GM18909 (cell line): ENCODE results near the gene TARBP1.
A peak's percentile ranks its signal among the peaks of the same experiment; 100 is the strongest.
"Not testable (repeated sequence)": the region's sequence is repeated elsewhere in the genome, so short reads cannot be mapped to it uniquely, and the experiment has no call there.

Source experiments
- ATAC-seq: cut with Tn5 transposase; IDR thresholded peaks from one replicate; pipeline ENCODE4 v1.9.1; 2021; ENCODE audit warnings: mild to moderate bottlenecking; ENCODE audit not compliant: unreplicated experiment, poor library complexity

The TARBP1 gene

DNA sequence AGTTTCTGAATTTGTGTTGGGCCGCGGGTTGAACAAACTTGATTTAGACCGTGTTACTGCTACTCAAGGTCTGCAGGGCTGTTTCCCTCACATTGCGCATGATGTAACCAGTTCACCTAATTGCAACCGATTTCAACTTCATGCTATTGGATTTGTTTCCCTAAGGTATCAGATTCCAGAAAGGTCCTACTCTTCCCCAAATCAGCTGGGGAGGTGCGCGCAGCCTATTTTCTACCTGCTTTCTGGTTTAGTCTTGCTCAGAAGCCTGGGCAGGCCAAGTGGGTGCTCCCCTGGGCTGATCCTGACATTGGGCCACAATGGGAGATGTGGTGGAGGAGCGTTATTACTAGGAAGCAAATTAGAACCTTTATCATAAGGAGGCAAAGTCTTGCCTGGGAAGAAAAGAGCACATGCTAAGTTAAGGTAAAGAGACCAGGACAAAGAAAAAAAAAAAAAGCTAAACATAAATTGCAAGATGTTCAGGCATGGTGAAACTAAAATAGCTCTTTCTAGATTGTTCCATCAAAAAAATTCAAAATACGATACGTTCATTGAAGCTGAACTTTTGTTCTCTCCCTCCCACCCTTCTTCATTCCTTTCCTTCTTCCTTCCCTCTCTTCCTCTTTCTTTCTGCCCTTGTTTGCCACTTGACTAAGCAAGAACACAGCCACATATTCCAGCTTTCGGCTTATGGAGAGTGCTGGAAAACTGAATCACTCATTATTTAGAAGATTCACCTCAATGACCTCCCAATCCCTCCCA, 28.8 kb upstream of the TARBP1 start:
- no peak for ATAC-seq

DNA sequence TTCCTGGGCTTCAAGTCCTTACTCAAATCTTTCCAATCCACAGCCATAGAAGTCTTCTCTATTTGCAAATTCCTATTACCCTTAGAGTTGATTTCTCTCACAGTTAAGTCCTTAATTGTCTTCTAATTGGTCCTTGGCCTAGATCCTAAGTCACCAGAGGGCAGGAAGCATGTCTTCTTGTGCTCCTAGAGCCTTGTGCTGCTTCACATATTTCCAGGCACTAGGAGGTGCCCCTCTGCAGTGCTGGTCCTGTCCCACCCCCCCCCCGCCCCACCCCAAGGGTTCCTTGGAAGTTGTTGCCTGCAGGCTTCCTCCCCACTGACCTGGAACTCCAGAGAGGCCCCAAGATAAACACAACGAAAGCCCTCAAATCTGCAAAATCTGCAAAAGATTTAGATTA, 28.1 kb upstream of the TARBP1 start:
- no peak for ATAC-seq

DNA sequence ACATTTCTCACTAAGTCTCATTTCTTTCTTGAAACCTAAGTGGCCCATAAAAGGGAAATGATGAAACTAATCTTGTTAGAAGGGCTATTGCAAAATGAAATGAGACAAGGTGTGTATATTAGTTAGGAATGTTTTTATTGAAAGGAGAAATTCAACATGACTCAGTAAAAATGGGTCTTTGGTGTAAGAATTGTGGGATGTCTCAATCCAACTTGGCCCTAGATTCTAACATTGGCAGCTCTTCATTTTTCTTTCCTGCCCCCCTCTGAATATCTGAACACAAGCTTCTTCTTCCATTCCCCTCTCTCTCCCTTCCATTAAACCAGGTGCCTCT, 26.8 kb upstream of the TARBP1 start:
- no peak for ATAC-seq

DNA sequence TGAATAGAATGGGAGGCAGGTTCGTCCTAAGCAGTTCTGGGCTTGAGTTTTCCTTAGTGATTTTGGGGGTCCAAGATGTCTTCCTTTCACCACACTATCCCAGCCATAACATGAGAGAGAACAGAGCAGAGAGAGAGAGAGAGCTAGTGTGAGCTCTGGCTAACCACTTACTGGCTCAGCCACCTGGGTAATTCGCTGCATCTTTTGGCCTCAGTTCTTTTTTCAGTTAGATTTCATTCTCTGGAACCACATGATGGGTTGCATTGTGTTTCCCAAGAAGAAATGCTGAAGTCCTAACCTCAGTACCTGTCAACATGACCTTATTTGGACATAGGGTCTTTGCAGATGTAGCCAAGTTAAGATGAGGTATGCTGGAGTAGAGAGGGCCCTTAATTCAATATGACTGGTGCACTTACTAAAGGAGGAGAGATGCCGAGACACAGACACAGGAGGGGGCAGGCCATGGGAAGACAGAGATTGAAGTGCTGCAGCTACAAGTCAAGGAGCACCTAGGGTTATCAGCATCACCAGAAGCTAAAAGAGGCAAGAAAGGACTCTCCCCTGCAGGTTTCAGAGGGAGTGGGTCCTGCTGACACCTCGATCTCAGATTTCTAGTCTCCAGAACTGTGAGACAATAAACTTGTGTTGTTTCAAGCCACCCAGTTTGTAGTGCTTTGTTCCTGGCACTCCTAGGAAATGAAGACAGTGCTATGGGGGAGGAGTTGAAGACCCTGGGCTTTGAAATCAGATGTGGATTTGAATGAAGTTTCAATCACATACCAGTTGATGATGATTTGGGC, 26.2 kb upstream of the TARBP1 start:
- ATAC-seq = no peak

DNA sequence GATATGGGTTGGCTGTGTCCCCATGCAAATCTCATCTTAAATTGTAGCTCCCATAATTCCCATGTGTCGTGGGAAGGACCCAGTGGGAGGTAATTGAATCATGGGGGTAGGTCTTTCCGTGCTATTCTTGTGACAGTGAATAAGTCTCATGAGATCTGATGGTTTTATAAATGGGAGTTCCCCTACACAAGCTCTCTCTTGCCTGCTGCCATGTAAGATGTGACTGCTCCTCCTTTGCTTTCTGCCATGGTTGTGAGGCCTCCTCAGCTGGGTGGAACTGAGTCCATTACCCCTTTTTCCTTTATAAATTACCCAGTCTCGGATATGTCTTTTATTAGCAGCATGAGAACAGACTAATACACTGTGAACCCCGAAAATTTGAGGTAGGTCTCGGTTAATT, 25.3 kb upstream of the TARBP1 start:
- not testable (repeated sequence) for ATAC-seq

DNA sequence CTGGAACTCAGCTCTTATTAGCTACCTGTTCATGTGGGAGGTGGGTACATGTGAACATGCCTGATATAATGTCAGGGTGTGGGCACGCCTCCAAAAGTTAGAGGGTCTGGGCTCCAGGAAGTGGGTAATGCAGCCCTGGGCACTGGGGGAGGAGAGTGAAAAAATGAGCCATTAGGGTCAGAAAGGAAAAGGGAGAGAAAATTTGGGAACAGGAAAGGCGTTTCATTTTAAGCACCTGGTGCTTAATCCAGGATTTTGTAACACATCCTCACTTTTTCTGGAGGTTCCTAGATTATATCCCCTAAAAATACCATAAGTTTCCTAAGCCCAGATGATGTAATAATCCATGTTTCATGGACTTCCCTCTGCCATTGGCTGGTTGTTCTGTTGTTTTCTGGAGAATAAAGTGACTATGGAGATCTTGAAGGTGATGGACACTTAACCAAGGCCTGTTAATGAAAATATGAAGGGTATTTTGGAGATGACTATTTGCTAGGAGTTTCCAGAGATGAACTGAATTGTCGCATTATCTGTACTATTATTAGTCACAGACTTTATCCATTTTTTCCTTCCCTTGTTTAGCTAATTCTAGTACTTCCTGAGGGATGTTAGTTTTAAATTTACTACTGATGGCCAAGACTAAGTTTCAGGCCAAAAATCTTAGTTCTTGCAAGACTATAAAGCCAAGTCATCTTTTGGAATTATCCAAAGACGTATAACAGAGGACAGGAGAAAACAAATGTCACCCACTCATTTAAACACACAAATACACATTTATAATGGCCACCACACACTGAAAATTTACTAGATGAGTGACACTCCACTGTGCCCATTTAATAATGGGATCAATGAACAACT, 24.4 kb upstream of the TARBP1 start:
- ATAC-seq = no peak

DNA sequence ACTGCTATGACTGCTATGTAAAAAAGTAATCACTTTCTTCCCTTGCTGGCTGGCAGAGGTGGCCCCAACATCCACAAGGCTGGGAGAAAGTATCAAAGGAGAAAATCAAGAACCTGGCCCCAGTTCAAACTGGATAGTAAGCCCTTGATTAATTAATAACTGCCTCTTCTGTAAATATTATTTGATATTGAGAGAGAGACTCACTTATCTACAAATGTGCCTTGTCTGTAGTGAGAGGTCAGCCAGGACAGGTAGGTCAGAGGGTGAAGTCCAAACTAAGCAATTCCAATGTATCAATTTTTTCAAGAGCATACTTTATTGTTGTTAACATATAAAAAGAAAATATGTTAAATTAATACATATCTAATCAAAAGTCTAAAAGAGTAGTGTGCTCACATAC, 23.8 kb upstream of the TARBP1 start:
- ATAC-seq = no peak

DNA sequence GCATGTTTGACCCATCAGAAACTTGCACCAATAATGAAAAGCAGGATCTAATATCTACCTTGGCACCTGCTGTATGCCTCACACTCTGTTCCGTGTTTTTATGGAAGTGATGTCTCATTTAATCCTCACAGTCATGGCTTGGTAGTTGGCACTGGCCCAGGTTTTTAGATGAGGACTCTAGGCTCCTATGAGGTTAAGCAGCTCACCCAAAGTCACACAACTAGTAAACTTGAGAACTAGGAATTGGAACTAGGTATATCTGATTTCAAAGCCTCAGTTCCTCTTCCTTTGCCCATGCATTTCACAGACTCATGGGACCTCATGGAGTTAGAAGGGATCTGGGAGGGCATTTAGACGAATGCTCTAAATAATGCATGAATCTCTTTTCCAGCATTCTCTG, 21.3 kb upstream of the TARBP1 start:
- no peak for ATAC-seq

DNA sequence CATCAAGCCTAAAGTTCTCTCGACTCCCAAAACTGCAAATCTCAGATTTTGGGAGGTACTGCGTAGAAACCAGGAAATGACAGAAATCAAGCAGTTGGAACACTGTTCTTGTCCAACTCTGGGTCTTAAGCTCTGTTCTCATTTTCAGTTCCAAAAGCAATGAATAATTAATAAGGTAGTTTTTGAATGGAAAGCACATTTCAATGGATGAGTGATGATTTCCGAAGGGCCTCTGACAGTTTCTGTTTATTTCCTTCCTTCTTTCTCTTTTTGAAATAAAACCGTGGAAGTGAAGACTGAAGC, 20.9 kb upstream of the TARBP1 start:
- ATAC-seq = no peak

DNA sequence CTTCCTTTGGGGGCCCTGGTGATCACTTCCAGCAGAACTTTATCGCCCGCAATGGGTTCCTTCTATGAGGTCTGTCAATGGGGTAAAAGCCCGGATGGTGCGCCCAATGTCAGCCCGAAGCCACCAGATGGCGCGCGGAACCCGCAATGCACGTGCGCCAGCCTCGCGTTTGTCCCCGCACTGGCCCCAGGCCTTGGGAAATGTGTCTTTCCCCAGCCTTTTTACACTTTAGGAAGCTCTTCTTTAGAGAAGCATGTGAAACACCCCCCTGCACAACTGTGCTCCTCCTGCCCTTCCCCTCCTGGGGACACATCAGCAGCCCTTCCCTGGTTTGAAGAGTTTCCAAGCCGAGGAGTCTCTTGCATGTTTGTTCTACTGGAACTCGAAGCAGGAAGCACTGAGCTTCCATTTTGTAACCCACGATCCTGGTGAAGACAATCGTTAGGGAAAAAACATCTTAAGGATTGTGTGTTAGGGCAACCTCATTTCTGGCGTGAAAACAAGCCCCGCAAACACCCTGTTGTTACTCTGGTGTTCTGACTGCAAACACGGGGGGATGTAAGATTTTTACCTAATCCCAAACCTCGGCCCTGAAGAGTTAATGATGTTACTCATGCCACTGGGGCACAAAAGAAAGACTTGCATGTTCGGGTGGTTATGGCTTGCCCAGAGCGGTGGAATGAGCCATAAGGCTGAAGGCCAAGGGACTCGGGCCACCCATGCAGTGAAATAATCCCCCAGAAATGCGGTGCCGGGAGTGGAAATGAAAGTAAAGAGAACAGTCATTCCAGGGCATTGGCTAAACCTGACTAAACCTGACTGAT, 20.4 kb upstream of the TARBP1 start:
- ATAC-seq = peak; percentile 51

DNA sequence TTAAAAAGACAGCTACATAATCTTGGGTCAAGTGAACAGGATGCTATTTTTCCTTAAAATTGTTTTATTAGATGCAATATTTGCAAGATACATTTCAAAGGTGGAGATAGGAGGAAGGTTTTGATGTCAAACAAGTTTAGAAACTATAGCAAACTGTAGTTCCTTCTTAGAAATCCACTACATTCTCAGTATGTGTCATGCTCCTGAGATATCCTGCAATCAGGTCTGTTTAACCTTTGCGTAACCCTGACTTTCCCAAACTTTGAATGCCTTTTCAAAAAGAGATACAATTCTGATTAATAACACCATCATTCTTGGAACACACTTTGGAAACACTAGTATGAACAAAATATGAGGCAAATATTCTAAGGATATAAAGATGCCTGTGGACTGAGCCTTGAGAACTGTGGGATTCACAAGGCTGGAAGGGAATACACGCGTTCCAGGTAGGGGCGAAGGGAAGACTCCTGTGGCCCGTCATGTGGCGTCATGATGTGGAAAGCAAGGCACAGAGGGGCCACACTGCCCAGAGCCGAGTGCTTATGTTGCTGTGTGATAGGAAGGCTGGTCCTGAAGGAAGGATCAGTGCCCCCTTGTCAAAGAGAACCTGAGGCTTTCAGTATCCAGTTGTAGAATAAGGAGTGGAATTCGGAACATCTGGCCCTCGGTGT, 19.6 kb upstream of the TARBP1 start:
- ATAC-seq = peak; percentile 2

DNA sequence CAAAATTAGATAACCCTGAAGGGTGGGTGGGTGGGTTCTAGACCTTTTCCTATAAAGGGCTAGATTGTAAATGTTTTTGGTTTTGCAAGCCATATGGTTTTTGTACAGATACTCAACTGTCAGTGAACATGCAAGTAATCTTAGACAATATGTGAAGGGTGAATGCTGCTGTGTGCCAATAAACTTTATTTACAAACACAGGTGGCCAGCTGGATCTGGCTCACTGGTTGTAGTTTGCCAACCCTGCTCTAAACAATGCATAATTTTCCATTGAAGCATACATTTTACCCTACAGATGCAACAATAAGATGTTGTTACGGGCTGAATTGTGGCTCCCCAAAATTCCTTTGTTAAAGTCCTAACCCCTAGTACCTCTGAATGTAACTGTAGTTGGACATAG, 18.6 kb upstream of the TARBP1 start:
- ATAC-seq = no peak

DNA sequence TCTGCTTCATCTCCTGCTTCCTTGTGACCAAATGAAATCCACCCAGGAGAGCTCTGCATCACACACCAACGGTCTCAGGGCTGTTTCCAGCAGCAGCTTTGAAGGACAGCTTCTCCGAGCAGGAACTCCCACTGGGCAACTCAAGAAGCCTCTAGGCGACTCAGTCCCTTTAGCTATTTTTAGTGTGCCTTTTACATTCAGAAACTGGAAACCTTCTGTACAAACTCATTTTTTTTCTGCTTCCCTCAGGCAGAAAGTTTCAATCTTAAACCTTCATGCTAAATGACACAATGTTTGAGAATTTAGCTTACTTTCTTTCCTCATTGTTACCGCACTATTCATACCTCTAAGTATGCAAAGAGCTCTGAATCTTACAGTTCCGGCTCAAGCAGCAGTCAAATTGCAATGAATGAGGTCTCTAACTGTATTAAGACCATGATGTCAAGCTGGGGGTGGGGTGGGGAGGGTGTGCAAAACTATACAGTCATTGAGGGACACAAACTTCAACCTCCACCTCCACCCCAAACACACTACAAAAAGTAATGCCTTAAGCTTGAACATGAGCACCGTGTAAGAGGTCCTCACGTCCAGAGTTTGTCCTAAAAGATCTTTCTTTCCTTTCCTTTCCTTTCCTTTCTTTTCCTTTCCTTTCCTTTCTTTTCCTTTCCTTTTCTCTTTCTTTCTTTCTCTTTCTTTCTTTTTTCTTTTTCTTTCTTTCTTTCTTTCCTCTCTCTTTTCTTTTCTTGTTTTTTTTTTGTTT, 16.4 kb upstream of the TARBP1 start:
- peak; percentile 75 for ATAC-seq

DNA sequence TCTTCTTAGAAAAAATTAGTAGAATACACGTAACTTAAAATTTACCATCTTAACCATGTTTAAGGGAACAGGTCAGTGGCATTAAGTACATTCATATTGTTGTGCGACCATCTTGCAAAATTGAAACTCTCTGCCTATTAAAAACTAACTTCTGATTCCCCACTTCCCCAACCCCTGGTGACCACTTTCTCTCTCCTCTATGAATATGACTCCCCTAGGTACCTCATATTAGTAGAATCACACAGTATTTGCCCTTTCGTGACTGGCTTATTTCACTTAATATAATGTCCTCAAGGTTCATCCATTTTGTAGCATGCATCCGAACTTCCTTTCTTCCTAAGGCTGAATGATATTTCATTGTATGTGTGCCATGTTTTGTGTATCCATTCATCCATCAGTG, 15.1 kb upstream of the TARBP1 start:
- no peak for ATAC-seq

DNA sequence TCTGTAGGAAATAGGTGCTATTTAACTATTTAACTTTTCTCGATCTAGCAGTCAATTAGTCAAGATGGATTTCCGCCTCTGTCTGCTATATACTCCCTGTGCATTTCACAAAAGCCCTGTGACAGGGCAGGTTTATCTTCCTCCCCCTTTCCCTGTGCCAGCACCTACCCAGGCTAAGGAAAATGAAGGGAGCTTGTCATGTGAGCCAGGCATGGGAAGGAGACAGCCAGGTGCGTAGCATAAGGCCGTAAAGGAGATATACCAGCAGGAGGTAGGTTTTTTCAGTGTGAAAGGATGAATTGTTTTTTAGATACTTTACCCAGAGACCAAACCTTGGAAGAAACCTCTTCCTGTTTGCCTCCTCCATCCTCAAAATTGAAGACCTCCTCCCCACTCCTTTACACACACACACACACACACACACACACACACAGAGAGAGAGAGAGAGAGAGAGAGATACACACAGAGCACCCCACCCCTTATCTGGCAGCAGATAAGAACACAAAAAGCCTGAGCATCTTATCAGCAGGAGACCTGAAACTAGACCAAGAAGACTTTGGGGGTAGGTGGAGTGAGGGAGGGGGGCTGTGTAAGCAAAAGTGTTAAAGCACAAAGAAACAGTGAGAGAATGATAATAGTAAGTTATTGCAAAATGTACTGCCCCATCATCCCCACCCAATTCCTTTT, 12.0 kb upstream of the TARBP1 start:
- ATAC-seq = no peak

DNA sequence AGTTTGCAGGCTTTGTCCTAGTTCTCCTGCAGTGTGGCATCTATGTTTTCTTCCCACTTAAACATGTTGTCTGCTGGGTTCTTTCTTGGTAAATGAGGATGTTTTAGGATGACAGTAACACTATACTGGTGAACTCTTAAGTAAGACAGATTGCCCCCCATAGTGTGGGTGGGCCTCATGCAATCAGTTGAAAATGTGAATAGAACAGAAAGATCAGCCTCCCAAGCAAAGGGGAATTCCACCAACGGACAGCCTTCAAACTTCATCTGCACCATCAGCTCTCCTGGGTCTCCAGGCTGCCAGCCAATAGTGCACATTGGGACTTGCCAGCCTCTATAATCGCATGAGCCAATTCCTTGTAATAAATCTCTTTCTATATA, 10.7 kb upstream of the TARBP1 start:
- no peak for ATAC-seq

DNA sequence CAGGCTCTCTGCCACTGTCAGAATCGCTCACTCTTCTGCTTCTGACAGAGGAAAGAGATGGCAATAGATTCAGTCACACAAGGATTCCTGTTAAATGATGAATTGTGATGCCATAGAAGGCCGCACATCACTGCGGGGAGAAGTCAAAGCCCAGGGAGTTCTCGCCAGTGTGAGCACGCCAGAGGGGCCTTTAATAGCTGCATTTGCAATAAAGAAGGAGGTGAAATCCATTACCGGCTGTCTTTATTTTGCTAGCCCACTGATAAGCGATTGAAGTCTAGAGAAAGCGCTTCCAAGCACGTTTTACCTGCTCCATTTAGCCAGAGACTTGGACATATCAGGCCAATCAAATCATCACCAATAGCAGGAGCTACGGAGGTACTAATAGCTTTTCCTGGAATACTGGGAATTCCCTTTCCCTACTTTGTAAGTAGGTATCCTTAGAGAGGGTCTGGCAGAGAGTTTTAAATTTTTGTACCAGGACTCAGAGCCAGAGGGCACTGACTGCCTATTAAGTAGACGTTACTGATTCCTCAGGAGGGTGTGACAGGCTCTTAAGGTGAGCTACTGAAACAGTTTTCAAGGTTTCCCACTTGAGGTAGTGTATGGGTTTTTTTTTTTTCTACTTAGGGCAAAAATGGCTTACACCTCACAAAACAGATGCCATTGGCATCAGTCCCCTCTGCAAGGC, 10.2 kb upstream of the TARBP1 start:
- ATAC-seq = no peak
